ENCODE data around the gene CLPSL2.
A peak's percentile ranks its signal among the peaks of the same experiment; 100 is the strongest.

- TF ChIP-seq, protein P1, sequence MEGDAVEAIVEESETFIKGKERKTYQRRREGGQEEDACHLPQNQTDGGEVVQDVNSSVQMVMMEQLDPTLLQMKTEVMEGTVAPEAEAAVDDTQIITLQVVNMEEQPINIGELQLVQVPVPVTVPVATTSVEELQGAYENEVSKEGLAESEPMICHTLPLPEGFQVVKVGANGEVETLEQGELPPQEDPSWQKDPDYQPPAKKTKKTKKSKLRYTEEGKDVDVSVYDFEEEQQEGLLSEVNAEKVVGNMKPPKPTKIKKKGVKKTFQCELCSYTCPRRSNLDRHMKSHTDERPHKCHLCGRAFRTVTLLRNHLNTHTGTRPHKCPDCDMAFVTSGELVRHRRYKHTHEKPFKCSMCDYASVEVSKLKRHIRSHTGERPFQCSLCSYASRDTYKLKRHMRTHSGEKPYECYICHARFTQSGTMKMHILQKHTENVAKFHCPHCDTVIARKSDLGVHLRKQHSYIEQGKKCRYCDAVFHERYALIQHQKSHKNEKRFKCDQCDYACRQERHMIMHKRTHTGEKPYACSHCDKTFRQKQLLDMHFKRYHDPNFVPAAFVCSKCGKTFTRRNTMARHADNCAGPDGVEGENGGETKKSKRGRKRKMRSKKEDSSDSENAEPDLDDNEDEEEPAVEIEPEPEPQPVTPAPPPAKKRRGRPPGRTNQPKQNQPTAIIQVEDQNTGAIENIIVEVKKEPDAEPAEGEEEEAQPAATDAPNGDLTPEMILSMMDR (conservative IDR thresholded peaks at IDR 0.05) = peak; percentile 90
- TF ChIP-seq ZFX (IDR thresholded peaks at IDR 0.05) = no peak
Measured at GRCh38 chr6:35737413-35738211, 38.8 kb upstream of the CLPSL2 start.
